ENCODE measurements around the gene BTRC. TPM values are rescaled to one million over a fixed set of nuclear protein-coding genes. Genes with fewer than 3 reads are reported as not detected.

The BTRC gene
- polyA plus RNA-seq, 2 of the 4 experiments (the other 2 are of a cell fraction) = 8.0 to 23.1 TPM

DNA sequence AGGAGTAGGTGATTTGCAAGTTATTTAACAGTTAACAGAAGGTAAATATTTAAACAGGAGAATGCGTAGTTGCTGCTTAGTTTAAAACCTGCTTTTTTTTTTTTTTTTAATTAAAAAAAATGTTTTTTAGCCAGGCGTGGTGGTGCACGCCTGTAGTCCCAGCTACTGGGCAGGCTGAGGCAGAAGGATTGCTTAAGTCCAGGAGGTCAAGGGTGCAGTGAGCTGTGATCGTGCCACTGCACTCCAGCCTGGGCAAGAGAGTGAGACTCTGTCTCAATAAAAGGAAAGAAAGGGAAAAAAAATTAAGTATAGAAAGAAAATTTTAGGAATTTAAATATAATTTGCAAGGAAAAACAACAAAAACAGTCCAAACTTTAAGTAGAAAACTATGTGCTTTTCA, 71.6 kb downstream of the BTRC start:
- Histone ChIP-seq H3K4me1 (no peaks in the 10 kb centered on the region), H3K4me2 (no peak overlapping the region), H3K9me3 (no peaks in the 10 kb centered on the region), H3K27ac (no peak overlapping the region), H3K4me3 (no peak overlapping the region)
- ChIA-PET POLR2A (no interaction called here), CTCF (interaction anchor here (3.0 kb wide), 1 partner anchor 16 kb away, joined by 12 read pairs; no protein-coding TSS in a partner anchor)
- WGBS (ENCODE audit: missing lambda C conversion rate) = 80% methylated on average over 4 of the region's 4 CpGs
- FAIRE-seq (no peak), ATAC-seq (no peak), DNase-seq (ENCODE audit: low read depth in 1 of 2, low spot score in 1 of 2) (no peak)
- TF ChIP-seq, protein P1, sequence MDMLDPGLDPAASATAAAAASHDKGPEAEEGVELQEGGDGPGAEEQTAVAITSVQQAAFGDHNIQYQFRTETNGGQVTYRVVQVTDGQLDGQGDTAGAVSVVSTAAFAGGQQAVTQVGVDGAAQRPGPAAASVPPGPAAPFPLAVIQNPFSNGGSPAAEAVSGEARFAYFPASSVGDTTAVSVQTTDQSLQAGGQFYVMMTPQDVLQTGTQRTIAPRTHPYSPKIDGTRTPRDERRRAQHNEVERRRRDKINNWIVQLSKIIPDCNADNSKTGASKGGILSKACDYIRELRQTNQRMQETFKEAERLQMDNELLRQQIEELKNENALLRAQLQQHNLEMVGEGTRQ (IDR thresholded peaks at IDR 0.05) = no peak

DNA sequence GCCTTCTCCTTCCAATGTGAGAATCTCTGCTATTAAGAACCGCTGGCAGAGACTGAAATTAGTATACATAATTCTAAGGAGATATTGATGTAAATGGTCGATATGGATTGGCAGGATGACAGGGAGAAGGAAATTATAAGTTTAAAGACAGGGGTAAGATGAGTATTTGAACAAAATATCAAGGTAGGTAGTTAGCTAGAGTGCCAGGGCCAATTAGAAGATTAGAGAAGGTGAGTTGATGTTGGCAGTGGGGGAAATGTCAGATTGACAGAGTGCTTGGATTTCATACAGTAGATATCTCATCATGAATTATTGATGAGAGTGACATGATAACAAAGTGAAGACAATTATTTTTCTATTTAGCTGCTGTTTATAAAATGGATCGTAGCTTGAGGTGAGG, 74.1 kb downstream of the BTRC start:
- POLR2A ChIA-PET = no interaction called here
- H3K9me3 ChIP-seq = no peaks in the 10 kb centered on the region

DNA sequence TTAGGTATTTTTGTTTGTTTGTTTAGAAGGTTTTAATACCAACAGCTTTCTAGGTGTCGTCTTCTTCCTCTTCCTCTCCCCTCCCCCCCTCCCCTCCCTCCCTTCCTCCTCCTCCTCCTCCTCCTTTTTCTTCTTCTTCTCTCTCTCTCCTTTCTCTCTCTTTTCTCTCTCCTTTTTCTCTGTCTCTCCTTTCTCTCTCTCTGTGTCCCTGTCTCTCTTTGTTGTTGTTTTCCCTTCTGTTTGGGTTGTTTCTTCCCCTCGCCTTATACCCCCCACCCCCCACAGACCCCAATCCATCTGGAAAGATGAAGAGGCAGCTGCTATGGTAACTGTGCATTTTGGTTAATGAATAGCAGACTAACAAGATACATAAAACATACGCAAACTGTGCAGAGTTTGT, 75.5 kb downstream of the BTRC start:
- Histone ChIP-seq H3K4me3 (no peak overlapping the region), H3K27ac (no peak overlapping the region), H3K9me3 (no peaks in the 10 kb centered on the region), H3K4me2 (no peak overlapping the region), H3K4me1 (no peaks in the 10 kb centered on the region)
- ATAC-seq (no peak), DNase-seq (ENCODE audit: low read depth in 1 of 2, low spot score in 1 of 2) (no peak), FAIRE-seq (no peak)
- CTCF ChIA-PET = interaction anchor here (0.6 to 1.4 kb wide), 3 partner anchors 15 to 143 kb away, joined by 3 to 4 read pairs (median 3); no protein-coding TSS in a partner anchor
- POLR2A ChIA-PET = no interaction called here
- 68% methylated on average over 3 of the region's 3 CpGs for WGBS (ENCODE audit: missing lambda C conversion rate)
- no peak for TF ChIP-seq MAZ (IDR thresholded peaks at IDR 0.05; ENCODE audit: borderline replicate concordance, low read depth, low read length)
- TF ChIP-seq, protein P2, sequence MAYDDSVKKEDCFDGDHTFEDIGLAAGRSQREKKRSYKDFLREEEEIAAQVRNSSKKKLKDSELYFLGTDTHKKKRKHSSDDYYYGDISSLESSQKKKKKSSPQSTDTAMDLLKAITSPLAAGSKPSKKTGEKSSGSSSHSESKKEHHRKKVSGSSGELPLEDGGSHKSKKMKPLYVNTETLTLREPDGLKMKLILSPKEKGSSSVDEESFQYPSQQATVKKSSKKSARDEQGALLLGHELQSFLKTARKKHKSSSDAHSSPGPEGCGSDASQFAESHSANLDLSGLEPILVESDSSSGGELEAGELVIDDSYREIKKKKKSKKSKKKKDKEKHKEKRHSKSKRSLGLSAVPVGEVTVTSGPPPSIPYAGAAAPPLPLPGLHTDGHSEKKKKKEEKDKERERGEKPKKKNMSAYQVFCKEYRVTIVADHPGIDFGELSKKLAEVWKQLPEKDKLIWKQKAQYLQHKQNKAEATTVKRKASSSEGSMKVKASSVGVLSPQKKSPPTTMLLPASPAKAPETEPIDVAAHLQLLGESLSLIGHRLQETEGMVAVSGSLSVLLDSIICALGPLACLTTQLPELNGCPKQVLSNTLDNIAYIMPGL (CRISPR knock-in tag; IDR thresholded peaks at IDR 0.05; ENCODE audit: borderline replicate concordance) = no peak
- TF ChIP-seq CBX2 (IDR thresholded peaks at IDR 0.05; ENCODE audit: borderline replicate concordance, low read depth) = no peak
- no peak for TF ChIP-seq PHF8 (IDR thresholded peaks at IDR 0.05; ENCODE audit: borderline replicate concordance, low read depth)
- no peak for TF ChIP-seq ZC3H11A (IDR thresholded peaks at IDR 0.05)
- TF ChIP-seq, protein P3, sequence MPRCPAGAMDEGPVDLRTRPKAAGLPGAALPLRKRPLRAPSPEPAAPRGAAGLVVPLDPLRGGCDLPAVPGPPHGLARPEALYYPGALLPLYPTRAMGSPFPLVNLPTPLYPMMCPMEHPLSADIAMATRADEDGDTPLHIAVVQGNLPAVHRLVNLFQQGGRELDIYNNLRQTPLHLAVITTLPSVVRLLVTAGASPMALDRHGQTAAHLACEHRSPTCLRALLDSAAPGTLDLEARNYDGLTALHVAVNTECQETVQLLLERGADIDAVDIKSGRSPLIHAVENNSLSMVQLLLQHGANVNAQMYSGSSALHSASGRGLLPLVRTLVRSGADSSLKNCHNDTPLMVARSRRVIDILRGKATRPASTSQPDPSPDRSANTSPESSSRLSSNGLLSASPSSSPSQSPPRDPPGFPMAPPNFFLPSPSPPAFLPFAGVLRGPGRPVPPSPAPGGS (IDR thresholded peaks at IDR 0.05) = no peak
- TF ChIP-seq MAFK (IDR thresholded peaks at IDR 0.05; ENCODE audit: partially characterized antibody) = no peak
- TF ChIP-seq RARB (CRISPR knock-in tag; IDR thresholded peaks at IDR 0.05) = no peak

More for the DNA sequence above, 74.1 kb downstream of the BTRC start:
- TF ChIP-seq HOXB13 (CRISPR knock-in tag; IDR thresholded peaks at IDR 0.05; ENCODE audit: low read depth) = no peak
- TF ChIP-seq EHF (CRISPR knock-in tag; IDR thresholded peaks at IDR 0.05) = no peak
- TF ChIP-seq, protein P4, sequence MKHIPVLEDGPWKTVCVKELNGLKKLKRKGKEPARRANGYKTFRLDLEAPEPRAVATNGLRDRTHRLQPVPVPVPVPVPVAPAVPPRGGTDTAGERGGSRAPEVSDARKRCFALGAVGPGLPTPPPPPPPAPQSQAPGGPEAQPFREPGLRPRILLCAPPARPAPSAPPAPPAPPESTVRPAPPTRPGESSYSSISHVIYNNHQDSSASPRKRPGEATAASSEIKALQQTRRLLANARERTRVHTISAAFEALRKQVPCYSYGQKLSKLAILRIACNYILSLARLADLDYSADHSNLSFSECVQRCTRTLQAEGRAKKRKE (CRISPR knock-in tag; IDR thresholded peaks at IDR 0.05; ENCODE audit: low read depth) = no peak
- TF ChIP-seq, protein P2 (CRISPR knock-in tag; IDR thresholded peaks at IDR 0.05; ENCODE audit: borderline replicate concordance) = no peak
- no peak for TF ChIP-seq RCOR1 (IDR thresholded peaks at IDR 0.05; ENCODE audit: low read depth, low read length)
- TF ChIP-seq ESRRA (IDR thresholded peaks at IDR 0.05; ENCODE audit: borderline replicate concordance, low read length) = no peak
- TF ChIP-seq CHD2 (IDR thresholded peaks at IDR 0.05; ENCODE audit: low read length, partially characterized antibody) = no peak
- TF ChIP-seq, protein P5, sequence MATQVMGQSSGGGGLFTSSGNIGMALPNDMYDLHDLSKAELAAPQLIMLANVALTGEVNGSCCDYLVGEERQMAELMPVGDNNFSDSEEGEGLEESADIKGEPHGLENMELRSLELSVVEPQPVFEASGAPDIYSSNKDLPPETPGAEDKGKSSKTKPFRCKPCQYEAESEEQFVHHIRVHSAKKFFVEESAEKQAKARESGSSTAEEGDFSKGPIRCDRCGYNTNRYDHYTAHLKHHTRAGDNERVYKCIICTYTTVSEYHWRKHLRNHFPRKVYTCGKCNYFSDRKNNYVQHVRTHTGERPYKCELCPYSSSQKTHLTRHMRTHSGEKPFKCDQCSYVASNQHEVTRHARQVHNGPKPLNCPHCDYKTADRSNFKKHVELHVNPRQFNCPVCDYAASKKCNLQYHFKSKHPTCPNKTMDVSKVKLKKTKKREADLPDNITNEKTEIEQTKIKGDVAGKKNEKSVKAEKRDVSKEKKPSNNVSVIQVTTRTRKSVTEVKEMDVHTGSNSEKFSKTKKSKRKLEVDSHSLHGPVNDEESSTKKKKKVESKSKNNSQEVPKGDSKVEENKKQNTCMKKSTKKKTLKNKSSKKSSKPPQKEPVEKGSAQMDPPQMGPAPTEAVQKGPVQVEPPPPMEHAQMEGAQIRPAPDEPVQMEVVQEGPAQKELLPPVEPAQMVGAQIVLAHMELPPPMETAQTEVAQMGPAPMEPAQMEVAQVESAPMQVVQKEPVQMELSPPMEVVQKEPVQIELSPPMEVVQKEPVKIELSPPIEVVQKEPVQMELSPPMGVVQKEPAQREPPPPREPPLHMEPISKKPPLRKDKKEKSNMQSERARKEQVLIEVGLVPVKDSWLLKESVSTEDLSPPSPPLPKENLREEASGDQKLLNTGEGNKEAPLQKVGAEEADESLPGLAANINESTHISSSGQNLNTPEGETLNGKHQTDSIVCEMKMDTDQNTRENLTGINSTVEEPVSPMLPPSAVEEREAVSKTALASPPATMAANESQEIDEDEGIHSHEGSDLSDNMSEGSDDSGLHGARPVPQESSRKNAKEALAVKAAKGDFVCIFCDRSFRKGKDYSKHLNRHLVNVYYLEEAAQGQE (IDR thresholded peaks at IDR 0.05) = no peak
- no peak for TF ChIP-seq RNF2 (IDR thresholded peaks at IDR 0.05; ENCODE audit: borderline replicate concordance, low read depth)
- TF ChIP-seq CBX8 (IDR thresholded peaks at IDR 0.05) = no peak
- no peak for TF ChIP-seq CBX2 (IDR thresholded peaks at IDR 0.05; ENCODE audit: borderline replicate concordance, low read depth)
- TF ChIP-seq MYC (IDR thresholded peaks at IDR 0.05; ENCODE audit: borderline replicate concordance, low read length) = no peak
- TF ChIP-seq, protein P3 (IDR thresholded peaks at IDR 0.05) = no peak
- no peak for TF ChIP-seq POLR2A (IDR thresholded peaks at IDR 0.05; ENCODE audit: low read length)
- Histone ChIP-seq H3K27ac (no peak overlapping the region), H3K4me3 (no peak overlapping the region), H3K4me1 (no peaks in the 10 kb centered on the region), H3K4me2 (no peak overlapping the region)
- no peak for FAIRE-seq
- WGBS (ENCODE audit: missing lambda C conversion rate) = 74% methylated on average over 3 of the region's 3 CpGs
- CTCF ChIA-PET = interaction anchor here (1.1 kb wide), 1 partner anchor 14 kb away, joined by 8 read pairs; no protein-coding TSS in a partner anchor
- DNase-seq (ENCODE audit: low read depth in 1 of 2, low spot score in 1 of 2) = no peak
- no peak for ATAC-seq

Measured in A549 (cell line).